ENCODE data around the gene UVSSA. TPM values are rescaled to one million over a fixed set of nuclear protein-coding genes. Genes with fewer than 3 reads are reported as not detected.

UVSSA gene
- total and polyA plus RNA-seq, 9 of the 15 experiments (the other 6 are each of a cell fraction or from before 2014, with no cell fraction given), result 0.21 to 14.6 (median 3.3) TPM

DNA sequence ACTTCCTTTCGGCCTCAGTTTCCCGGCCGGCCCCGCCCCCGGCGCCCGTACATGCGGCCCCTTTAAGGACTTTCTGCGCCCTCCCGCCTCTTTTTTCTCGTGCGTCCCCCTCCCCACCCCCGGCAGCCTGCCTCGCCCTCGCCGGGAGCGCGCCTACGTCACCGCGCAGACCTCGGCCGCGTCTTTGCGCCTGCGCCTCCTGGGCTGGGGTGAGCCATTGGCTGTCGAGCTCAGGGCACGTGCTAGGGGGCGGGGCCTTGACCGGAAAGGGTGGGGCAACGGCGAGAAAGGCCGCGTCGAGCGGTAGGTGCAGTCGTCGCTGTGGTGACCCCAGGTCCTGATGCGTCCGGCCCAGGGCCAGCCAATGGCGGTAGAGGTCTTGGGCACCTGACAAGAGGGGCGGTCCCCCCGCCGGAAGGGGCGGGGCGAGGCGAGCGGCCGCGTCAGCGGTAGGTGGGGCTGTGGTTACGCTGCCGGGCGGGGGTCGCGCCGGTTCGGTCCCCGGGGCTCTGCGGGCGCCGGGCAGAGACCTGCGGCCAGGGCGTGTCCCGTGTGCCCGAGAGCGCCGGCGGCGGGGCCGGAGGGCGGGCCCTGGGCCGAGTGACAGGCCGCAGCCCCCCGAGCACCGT lies at the start of gene UVSSA (continued):
- TF ChIP-seq ZNF407 (IDR thresholded peaks at IDR 0.05; ENCODE audit: low read depth) (no peak), PRPF4 (IDR thresholded peaks at IDR 0.05; ENCODE audit: insufficient read depth, low read depth, low read length, poor library complexity, severe bottlenecking) (no peak), PRDM10 (IDR thresholded peaks at IDR 0.05; ENCODE audit: partially characterized antibody) (no peak), TRIM24 (IDR thresholded peaks at IDR 0.05) (no peak), BMI1 (IDR thresholded peaks at IDR 0.05; ENCODE audit: low read length) (peak; percentile 60), RB1 (IDR thresholded peaks at IDR 0.05; ENCODE audit: low read depth) (peak; percentile 76), MAFF (IDR thresholded peaks at IDR 0.05; ENCODE audit: low read length) (no peak), JUND (IDR thresholded peaks at IDR 0.05; ENCODE audit: borderline replicate concordance, low read depth, low read length) (peak; percentile 45; the same call in 1 of the 2 replicates), JUND (tag; IDR thresholded peaks at IDR 0.05; ENCODE audit: borderline replicate concordance, low read depth, low read length) (no peak; the same call in 2 of the 3 replicates), RBFOX2 (IDR thresholded peaks at IDR 0.05; ENCODE audit: low read depth, low read length) (peak; percentile 76; the same call in 1 of the 2 replicates), TCF7L2 (IDR thresholded peaks at IDR 0.05; ENCODE audit: low read depth, low read length) (no peak), STAT6 (CRISPR knock-in tag; IDR thresholded peaks at IDR 0.05) (no peak), MEF2A (IDR thresholded peaks at IDR 0.05; ENCODE audit: control insufficient read depth, low read depth, low read length) (no peak; the same call in 1 of the 2 replicates)

All from K562 (cell line).